ENCODE results near the gene MUC2.

The MUC2 gene

GRCh38 chr11:1050581-1051355 lies 23.9 kb upstream of the MUC2 start:
- in situ Hi-C loops (cut with HindIII; ENCODE audit: low sequenced_read_pairs): loop anchor here (5.0 to 10.0 kb wide), 2 partner anchors 143 to 484 kb away; no protein-coding TSS in a partner anchor

DNA sequence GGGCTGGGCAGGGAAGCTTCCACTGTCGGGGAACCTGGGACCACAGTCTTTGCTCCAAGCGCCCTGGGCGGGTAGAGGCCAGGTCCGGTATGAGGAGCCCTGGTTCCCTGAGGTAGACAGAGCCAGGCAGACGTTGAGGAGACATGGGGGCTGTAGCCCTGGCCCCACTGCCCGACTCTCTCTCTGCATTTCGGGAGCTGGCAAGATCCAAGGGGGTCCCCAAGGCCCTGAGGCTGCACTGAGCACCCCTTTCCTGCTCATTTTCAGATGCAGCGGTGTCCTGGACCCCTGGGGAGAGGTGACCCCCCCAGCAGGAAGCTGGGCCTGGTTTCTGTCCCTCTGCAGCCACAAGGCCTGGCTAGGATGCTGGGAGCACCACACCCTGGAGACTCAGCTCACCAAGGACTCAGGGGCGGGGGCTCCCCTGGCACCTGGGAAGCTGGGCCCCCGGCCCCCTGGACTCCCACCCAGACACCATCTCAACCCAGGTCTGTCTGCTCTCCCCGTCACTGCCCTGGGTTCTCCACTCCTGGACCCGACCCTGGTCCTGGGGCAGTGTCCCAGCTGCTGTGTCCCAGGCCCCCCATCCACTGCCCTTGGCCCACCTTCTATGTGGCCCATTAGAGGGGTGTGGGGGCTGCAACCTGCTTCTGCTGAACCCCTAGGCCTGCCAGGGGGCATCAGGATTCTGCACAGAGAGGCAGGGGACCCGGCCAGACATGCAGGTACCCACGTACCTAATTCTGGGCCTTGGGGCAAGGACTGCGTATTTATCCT lies 23.1 kb upstream of the MUC2 start:
- in situ Hi-C loops (cut with HindIII; ENCODE audit: low sequenced_read_pairs): loop anchor here (5.0 to 10.0 kb wide), 2 partner anchors 144 to 483 kb away; no protein-coding TSS in a partner anchor

DNA sequence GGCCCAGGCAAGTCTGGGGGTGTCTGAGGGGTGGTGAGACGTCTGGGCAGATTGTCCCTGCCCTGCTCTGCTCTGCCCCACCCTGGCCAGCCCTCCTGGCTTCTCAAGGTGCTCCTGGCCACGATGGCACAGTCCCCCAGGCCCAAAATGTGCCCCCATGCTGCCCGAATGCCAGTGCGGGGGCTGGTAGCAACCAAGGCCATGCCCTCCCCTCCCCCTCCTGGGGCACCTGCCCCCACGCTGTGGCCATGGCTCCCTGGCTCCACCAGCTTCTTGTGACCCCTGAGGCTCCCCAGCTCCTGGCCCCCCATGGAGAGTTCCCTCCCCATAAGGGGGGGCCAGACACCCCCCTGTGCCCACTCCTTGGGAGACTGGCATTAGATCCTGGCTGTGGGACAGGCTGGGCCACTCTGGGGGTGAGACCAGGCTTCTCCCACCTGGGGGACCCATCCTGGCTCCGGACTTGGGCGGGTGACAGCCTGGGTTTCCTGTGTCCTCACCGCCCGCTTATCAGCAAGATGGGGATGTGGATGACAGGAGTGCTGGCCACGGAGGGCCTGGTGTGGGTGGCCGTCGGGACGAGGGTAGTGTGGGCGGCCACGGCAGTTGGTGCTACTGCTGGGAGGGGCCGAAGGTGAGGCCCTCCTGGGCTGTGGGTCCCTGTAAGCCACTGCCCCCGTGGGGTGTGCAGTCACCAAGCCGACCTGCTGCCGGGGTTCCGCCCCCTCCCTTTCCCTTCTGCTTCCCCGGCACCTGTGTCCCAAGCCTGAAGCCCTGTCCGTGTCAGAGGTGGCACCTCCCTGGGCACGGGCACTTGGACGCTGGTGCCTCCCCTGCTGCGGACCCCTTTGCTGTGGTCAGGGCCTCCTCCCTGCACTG lies 22.3 kb upstream of the MUC2 start:
- in situ Hi-C loops (cut with HindIII; ENCODE audit: low sequenced_read_pairs): loop anchor here (5.0 to 10.0 kb wide), 2 partner anchors 145 to 482 kb away; no protein-coding TSS in a partner anchor

DNA sequence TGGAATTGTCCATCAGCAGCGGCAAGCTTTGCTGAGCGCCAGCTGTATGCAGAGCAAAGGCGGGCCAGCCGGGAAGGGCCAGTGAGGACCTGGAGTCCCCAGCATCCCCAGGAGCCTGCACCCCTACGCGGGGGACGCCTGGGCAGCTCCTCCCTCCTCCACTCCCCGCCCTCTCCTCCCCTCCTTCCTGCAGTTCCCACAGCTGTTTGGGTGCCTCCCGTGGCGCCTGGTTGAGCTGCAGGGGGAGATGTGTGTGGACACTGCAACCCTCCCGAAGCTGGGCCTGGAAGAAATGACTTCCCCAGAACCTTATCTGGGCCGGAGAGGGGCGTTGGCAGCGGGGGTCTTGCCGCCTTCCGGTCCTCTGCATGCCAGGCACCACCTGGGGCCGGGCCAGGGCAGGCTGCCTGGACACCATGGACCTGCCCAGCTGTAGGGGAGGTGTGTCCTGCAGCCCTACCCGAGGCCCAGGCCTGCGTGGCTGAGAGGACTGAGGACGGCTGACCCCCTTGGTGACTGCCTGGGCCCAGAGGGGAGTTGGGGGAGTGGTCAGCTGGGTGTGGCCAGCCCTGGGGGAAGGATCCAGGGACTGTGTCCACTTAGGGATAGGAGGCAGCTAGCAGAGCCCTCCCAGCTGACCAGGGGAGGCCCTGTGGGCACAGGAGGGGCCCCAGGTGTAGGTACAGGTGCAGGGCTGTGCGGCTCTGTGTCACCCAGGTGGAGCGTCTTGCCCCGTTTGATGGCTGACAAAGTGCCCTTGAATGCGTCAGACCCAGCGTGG lies 21.4 kb upstream of the MUC2 start:
- in situ Hi-C loops (cut with HindIII; ENCODE audit: low sequenced_read_pairs): loop anchor here (5.0 to 10.0 kb wide), 2 partner anchors 146 to 481 kb away; no protein-coding TSS in a partner anchor

DNA sequence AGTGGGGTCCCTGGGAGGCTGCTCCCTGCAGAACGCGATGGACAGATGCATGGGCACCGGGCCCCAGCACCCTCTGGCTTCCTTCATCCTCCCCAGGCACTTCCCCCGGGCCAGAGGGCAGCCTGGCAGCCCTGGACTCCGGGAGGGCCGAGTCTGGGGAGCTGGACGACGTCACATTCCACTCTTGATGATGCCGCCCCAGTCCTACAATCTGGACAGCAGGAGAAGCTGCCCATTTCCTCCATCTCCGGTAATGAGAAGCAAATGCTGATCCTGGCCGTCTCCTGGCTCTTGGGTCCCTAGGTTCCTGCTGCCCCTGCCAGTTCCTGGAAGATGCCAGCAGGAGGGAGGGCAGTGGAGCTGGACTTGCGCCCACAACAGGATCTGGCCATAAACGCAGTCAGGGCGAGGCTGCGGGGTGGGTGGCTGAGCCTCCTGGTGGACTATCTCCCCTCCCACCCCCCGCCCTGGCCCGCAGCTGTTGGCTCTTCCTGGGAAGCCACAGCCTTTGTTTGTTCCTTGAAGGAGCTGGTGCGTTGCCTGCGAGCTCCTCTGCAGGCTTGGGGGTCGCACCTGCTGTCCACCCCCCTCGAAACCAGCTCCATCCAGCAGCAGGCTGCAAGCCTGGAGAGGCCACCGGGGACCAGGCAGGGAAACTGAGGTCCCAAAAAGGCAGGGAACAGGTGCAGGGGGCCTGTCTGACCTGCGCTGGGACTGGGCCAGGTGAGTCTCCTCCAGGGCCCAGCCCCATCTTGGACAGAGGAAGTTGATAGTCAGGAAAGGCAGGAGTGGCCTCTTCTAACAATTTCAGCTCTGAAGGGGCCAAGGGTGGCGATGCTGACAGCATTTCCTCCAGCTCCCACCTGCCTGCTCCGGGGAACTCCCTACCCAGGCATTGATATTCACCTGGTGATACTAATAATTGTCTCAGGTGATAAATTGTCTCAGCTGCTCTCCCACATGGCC lies 20.2 kb upstream of the MUC2 start:
- in situ Hi-C loops (cut with HindIII; ENCODE audit: low sequenced_read_pairs): loop anchor here (5.0 to 10.0 kb wide), 2 partner anchors 147 to 480 kb away; no protein-coding TSS in a partner anchor

- in situ Hi-C loops (cut with HindIII; ENCODE audit: low sequenced_read_pairs): loop anchor here (10.0 kb wide), 1 partner anchor 480 kb away; no protein-coding TSS in a partner anchor
Measured at GRCh38 chr11:1055109-1055703, 19.5 kb upstream of the MUC2 start.

DNA sequence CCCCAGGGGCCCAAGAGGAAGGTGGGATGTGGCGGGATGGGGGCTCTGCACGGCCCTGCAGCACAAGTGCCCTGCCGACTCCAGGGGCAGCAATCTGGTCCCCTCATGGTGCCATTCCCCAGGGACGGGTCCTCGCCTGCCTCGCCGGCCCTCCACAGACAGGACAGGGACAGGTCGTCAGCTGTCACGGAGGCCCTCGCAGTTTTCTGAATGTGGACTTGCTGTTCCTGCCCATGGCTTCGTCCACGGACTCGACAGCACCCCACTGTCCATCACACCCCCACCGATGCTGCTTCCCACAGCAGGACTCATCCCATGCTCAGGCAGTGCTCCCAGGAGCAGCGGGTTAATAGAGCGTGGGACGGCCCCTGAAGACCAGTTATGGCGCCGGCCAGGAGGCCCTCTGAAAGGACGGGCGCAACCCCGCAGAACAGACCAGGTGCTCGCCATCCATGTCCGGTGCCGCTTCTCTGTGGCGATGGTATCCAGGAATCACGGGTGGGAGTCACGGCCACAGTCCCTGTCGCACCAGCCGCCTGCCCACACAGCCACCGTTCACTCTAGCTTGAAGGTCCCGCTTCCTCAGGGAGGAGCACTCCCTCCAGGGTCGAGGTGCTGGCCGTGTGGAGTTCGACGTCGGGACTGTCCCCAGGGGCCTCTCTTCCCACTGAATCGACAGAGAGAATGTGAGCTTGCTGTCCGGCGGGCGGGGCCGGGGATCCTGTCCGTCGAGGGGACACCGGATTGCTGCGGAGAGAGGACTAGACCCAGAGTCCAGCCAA lies 18.5 kb upstream of the MUC2 start:
- in situ Hi-C loops (cut with HindIII; ENCODE audit: low sequenced_read_pairs): loop anchor here (10.0 kb wide), 1 partner anchor 479 kb away; no protein-coding TSS in a partner anchor

- in situ Hi-C loops (cut with HindIII; ENCODE audit: low sequenced_read_pairs): loop anchor here (10.0 kb wide), 1 partner anchor 477 kb away; no protein-coding TSS in a partner anchor
Measured at GRCh38 chr11:1057806-1058205, 16.9 kb upstream of the MUC2 start.

- in situ Hi-C loops (cut with HindIII; ENCODE audit: low sequenced_read_pairs): loop anchor here (10.0 kb wide), 1 partner anchor 475 kb away; no protein-coding TSS in a partner anchor
Measured at GRCh38 chr11:1059759-1060158, 14.9 kb upstream of the MUC2 start.

DNA sequence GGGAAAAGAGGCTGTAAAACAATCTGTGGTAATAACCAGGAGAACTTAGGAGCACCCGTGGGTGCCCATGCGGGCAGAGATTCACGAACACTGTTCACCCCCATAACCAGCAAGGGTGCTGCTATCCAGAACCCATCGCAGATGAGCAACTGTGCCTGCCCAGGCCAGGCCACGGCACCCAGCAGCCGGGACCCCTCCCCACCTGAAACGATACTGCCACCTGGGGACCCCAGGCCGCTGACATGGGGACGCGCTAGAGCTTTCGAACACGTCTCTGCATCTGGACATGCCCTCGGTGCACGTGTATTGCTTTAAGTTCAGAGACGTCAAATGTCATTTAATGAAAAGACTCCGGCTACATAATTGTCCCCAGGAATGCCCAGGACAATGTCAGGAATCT lies 14.3 kb upstream of the MUC2 start:
- in situ Hi-C loops (cut with HindIII; ENCODE audit: low sequenced_read_pairs): no loop called here

- in situ Hi-C loops (cut with HindIII; ENCODE audit: low sequenced_read_pairs): no loop called here
Measured at GRCh38 chr11:1060852-1061616, 13.6 kb upstream of the MUC2 start.

- in situ Hi-C loops (cut with HindIII; ENCODE audit: low sequenced_read_pairs): no loop called here
Measured at GRCh38 chr11:1062075-1062820, 12.4 kb upstream of the MUC2 start.

DNA sequence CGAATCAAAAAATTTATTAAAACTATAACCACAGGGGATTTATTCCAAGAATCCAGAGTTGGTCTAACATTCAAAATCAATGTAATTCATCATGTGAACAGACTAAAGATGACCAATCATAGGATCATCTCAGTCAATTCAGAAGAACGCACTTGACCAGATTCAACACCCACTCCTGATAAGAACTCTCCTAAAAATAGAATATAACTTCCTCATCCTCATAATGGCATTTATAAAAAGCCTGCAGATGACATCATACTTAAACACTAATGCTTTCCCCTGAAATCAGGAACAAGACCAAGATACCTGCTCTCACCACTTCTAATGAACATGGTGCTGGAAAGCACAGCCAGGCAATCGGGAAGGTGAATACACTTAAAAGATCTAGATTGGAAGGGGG lies 10.5 kb upstream of the MUC2 start:
- in situ Hi-C loops (cut with HindIII; ENCODE audit: low sequenced_read_pairs): no loop called here

- in situ Hi-C loops (cut with HindIII; ENCODE audit: low sequenced_read_pairs): no loop called here
Measured at GRCh38 chr11:1067812-1068496, 6.7 kb upstream of the MUC2 start.

DNA sequence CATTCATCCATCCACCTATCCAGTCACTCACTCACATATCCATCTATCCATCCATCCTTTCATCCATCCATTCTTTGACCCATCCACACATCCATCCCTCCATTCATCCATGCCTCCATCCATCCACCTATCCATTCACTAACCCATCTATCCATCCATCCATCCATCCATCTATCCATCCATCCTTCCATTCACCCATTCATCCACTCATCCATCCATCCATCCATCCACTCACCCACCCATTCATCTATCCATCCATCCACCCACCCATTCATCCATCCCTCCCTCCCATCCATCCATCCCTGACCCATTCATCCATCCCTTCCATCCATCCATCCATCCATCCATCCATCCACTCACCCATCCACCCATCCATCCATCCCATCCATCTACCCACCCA lies 4.9 kb upstream of the MUC2 start:
- in situ Hi-C loops (cut with HindIII; ENCODE audit: low sequenced_read_pairs): no loop called here
